ENCODE results near the gene DERA.

DNA sequence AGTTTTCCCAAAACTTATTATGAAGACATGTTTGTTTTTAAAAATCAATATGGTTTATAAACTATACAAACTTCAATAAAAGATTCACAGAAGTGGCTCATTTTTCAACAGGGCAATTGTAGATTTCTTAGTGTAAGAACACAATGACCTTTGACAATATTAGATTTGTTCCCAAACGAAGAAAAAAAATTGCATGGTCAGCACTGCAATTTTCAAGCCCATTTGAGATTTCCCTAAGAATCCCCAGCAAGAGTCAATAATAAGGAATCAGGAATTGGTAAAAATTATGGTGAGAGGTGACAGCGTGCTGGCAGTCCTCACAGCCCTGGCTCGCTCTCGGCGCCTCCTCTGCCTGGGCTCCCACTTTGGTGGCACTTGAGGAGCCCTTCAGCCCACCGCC is 145.8 kb downstream of the DERA start:
- no peak for TF ChIP-seq POLR2A (IDR thresholded peaks at IDR 0.05)
- TF ChIP-seq, protein P1, sequence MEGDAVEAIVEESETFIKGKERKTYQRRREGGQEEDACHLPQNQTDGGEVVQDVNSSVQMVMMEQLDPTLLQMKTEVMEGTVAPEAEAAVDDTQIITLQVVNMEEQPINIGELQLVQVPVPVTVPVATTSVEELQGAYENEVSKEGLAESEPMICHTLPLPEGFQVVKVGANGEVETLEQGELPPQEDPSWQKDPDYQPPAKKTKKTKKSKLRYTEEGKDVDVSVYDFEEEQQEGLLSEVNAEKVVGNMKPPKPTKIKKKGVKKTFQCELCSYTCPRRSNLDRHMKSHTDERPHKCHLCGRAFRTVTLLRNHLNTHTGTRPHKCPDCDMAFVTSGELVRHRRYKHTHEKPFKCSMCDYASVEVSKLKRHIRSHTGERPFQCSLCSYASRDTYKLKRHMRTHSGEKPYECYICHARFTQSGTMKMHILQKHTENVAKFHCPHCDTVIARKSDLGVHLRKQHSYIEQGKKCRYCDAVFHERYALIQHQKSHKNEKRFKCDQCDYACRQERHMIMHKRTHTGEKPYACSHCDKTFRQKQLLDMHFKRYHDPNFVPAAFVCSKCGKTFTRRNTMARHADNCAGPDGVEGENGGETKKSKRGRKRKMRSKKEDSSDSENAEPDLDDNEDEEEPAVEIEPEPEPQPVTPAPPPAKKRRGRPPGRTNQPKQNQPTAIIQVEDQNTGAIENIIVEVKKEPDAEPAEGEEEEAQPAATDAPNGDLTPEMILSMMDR (IDR thresholded peaks at IDR 0.05): no peak
